Stimulated activated CD4-positive, alpha-beta T cell treated with anti-CD3 and anti-CD28 coated beads, Interleukin-4, amount 100 ng/mL, for 48 hours (primary cell): ENCODE measurements around the gene TMEM185B.
A peak's percentile ranks its signal among the peaks of the same experiment; 100 is the strongest.
"Not testable (repeated sequence)": the region's sequence is repeated elsewhere in the genome, so short reads cannot be mapped to it uniquely, and the experiment has no call there.

ENCODE experiments used
- DNase-seq, 2 donors: peaks; one replicate each; pipeline ENCODE4 v3.0.0-alpha.2; 2020; ENCODE audit warnings: low read depth in 2 of 2

The TMEM185B gene

DNA sequence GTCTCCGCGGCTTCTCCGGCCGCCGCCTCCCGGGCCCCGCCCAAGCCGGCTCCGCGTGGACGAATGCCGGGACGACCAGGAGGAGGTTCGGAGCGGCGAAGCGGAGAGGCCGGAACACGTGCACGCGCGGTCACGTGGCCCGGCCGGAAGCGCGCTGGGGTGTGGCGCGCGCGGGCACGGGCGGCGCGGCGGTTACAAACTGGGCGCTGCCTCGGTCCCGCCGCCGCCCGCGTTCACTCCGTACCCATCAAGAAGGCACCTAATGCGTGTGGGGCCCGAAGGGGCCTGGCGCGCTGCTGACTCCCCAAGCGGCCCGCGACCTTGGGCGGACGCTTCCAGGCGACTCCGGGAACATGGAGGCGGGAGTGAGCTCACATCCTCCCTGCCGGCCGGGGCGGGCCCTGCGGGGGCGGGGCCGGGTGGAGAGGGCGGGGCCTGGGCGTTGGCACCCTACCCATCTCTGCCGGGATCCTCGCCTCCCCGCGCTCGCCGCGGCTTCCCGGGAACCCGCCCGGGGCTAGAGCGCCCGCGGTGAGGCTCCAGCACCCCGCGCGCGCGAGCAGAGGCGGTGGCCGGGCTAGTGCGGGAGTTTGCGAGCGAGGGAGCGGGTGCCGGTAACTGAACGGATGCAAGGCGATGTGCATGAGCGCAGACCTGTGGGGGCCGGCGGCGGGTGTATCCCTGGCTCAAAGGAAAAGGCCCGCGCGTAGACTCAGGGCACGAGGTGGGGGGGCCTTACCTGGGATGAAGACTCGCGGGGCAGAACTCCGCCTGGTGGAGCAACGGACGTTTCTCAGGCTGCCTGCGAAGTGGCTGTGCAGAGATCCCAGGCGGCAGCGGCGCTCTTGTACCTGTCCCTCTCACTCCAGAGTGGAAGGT is at the start of gene TMEM185B:
TSS of gene TMEM185B (minus strand) at position 367 of the 879 bp plus-strand sequence. CDS start 424 bp downstream, outside the sequence.
- peak; percentile 88 to 91 for DNase-seq

- DNase-seq = no peak
Measured at GRCh38 chr2:120271711-120272379, 48.6 kb upstream of the TMEM185B start.

- DNase-seq = no peak
Measured at GRCh38 chr2:120269816-120270215, 46.6 kb upstream of the TMEM185B start.

DNA sequence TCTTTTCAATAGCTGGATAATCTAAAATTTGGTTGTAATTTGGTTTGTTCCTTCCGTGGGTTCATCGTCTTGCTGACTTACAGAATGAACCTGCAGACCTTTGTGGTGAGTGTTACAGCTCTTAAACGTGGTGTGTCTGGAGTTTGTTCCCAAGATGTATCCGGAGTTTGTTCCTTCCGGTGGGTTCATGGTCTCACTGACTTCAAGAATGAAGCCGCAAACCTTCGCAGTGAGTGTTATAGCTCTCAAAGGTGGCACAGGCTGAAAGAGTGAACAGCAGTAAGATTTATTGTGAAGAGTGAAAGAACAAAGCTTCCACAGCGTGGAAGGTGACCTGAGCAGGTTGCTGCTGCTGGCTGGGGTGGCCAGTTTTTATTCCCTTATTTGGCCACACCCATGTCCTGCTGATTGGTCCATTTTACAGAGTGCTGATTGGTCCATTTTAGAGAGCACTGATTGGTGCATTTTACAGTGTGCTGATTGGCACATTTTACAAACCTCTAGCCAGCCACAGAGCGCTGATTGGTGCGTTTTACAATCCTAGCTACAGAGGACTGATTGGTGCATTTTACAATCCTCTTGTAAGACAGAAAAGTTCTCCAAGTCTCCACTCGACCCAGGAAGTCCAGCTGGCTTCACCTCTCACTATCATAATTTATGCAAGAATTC is 46.0 kb upstream of the TMEM185B start:
- DNase-seq = no peak

DNA sequence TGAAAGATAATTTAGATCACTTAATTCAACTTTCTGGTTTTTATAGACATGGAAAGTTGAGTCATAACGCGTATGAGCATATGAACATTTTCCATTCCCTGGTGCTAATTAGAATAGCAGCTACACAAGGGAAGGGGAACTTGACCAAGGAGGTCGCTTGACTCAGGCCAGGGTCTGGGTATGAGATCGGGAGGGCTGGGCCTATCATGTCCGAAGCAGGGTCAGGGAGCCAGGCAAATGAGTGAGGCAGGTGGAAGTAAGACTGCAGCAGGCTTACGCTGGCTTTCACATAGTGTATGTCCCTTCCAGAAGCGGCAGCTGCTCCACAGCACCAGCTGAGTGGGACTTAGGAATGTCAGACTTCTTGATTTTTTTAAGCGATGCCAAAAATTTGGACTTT is 44.1 kb upstream of the TMEM185B start:
- DNase-seq = no peak

GRCh38 chr2:120265006-120265405 is 41.8 kb upstream of the TMEM185B start:
- DNase-seq = no peak

GRCh38 chr2:120262761-120263428 is 39.7 kb upstream of the TMEM185B start:
- no peak for DNase-seq

GRCh38 chr2:120262150-120262549 is 39.0 kb upstream of the TMEM185B start:
- no peak for DNase-seq

GRCh38 chr2:120261387-120262006 is 38.3 kb upstream of the TMEM185B start:
- peak; percentile 42 to 67 for DNase-seq

GRCh38 chr2:120260736-120261135 is 37.5 kb upstream of the TMEM185B start:
- DNase-seq = no peak

DNA sequence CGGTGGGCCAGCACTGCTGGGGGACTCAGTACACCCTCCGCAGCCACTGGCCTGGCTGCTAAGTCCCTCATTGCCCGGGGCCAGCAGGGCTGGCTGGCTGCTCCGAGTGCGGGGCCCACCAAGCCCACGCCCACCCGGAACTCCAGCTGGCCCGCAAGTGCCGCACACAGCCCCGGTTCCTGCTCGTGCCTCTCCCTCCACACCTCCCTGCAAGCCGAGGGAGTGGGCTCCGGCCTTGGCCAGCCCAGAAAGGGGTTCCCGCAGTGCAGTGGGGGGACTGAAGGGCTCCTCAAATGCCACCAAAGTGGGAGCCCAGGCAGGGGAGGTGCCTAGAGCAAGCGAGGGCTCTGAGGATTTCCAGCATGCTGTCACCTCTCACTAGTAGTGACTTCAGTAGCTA is 36.7 kb upstream of the TMEM185B start:
- DNase-seq = not testable (repeated sequence)

DNA sequence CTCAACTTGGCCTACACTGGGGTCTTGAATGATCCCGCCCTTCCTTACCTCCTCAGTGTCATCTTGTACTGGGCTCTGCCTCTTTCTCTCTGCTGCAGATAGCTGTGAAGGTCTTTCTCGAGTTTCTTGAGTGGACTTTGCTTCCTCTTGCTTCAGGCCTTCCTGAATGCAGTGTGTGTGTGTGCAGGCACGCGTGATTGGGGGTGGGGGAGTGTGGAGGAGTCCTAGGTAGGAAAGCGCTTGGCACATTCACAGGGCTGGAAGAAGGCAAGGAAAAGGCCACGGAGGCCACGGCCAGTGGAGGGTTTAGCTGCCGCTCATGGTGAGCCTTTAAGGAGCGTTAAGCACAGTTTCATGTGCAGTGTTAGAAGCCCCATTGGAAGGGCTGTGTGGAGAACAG is 35.0 kb upstream of the TMEM185B start:
- DNase-seq = no peak

DNA sequence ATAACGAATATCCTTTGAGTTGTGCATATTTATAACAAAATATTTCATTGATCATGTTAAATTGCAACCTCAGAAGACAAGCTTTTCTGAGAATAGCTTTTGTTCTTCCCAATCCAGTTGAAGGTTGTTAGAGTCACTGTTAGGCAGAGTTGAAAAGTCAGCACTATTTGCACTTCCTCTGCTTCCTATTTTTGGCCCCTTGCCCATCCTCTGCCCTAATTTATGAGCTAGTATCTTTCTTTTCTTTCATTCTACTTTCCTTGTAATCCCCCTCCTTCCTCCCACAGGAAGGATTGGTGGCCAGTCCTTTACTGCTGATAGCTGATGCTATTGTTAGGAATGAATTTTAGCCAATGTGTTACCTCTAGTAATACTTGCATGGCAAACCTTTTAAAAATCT is 34.3 kb upstream of the TMEM185B start:
- DNase-seq = no peak

DNA sequence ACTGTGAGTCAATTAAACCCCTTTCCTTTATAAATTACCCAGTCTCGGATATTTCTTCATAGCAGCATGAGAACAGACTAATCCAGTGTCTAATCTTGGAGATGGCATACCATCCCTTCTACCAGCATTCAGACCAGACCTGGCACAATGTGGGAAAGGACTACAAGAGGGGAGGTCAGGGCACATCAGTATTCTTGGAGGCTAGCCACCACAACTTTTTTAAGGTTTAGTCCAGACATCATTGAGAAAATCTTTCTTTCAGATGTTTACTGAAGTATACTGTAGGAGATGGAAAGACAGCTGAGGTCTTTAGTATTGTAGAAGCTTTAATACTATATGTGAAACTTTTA is 33.4 kb upstream of the TMEM185B start:
- DNase-seq = no peak

- no peak for DNase-seq
Measured at GRCh38 chr2:120255986-120256650, 32.9 kb upstream of the TMEM185B start.

DNA sequence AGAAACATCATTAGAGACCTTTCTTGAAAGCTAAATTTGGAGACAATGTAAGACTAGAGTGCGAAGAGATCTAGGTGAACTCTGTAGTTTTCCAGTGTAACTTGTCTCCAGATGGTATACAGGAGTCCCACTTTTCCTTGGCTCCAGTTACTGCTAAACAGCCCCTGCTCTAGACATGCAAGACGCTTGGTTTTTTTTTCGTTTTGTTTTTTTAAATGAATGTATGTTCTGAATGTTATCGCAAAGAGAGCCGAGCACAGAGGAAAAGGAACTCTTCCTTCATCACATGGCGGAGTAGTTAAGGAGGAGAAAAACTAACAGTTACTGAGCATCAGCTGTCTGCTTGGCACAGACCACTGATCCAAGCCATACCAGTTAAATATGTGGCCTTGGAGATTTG is 31.9 kb upstream of the TMEM185B start:
- DNase-seq = no peak

GRCh38 chr2:120254178-120254577 is 31.0 kb upstream of the TMEM185B start:
- no peak for DNase-seq

GRCh38 chr2:120253021-120253882 is 30.1 kb upstream of the TMEM185B start:
- peak in 1 of 2 donors; percentile 25 for DNase-seq

DNA sequence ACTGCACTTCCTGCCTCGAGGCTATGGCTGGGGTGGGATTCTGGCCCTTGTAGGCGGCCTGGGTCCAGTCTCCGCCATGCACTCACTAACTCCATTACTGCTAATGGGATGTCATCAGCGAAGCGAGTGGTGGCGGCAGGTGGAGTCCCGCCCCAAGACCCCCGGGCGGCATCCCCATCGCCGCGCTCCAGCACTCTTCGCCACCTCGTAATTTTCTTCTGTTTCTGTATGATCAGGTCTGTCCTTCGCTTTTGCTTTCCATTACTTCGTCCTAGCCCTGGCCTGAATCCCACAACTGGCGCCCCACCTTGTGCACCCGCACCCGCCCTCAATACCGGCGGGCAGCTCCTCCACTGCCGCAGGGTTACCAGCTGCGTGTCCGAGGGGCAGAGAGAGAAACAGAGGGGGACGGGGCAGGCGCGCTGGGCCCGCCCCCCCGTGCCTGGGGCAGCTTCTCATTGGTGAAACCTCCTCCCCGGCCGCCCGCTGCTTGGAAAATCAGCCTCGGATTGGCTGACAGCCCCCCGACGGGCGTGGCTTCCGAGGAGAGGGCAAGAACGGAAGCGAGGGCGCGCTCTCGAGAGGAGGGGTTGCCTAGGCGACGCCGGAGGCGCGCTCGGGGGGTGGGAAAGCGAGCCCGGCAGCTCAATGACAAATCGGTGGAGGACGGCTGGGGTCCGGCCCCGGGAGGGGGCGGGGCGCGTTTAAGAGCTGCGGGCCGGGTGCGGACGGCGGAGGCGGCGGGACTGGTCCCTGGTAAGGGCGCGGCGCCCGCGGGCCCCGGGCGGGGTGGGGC is 29.2 kb upstream of the TMEM185B start, which contains the start of gene RALB:
TSS of gene RALB (plus strand) at position 628 of the 796 bp plus-strand sequence. CDS start 25,813 bp downstream, outside the sequence.
- DNase-seq = peak; percentile 97 to 99
